LNCAP (cell line): ENCODE measurements around the gene VKORC1L1.

Experiments used
- CTCF ChIP-seq: fragments of 450-650 bp; IDR thresholded peaks from 2 replicates; pipeline ENCODE4 v1.5.1; 2017; ENCODE audit warnings: mild to moderate bottlenecking

VKORC1L1 gene

GRCh38 chr7:65962033-65962432, 89.2 kb downstream of the VKORC1L1 start:
- TF ChIP-seq CTCF: no peak

GRCh38 chr7:65966146-65966545, 93.3 kb downstream of the VKORC1L1 start:
- TF ChIP-seq CTCF: no peak

GRCh38 chr7:65967361-65968155, 94.7 kb downstream of the VKORC1L1 start:
- TF ChIP-seq CTCF: no peak

- no peak for TF ChIP-seq CTCF
These were observed 95.6 kb downstream of the VKORC1L1 start for GRCh38 chr7:65968256-65969185.

GRCh38 chr7:65971021-65971420, 98.1 kb downstream of the VKORC1L1 start:
- no peak for TF ChIP-seq CTCF

- TF ChIP-seq CTCF: no peak
These were observed 100.1 kb downstream of the VKORC1L1 start for GRCh38 chr7:65972976-65973375.

- TF ChIP-seq CTCF: no peak
These were observed 101.4 kb downstream of the VKORC1L1 start for GRCh38 chr7:65974191-65974801.
